ENCODE data around the gene PPP1R12B.
"Not testable (repeated sequence)": the region's sequence is repeated elsewhere in the genome, so short reads cannot be mapped to it uniquely, and the experiment has no call there.

The PPP1R12B gene

DNA sequence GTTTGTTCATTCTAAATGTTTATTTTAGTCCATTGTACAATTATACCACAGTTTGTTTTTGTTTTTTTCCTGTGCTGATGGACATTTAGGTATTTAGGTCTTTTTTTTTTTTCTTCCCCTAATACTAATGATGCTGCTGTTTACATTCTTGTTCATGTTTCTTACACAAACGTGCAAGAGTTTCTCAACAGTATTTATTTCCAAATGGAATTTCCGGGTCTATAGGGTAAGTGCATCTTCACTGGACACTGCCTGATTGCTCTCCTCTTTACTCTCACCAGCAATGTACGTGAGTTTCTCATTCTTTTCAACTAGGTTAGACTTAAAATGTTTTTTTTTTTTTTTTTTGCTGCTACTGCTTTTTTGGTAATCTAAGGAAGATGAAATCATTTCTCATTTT, 122.7 kb downstream of the PPP1R12B start:
- DNase-seq (ENCODE audit: insufficient read length, low spot score) (no peak), FAIRE-seq (peak; percentile 69)
- no peak for TF ChIP-seq POLR2A (IDR thresholded peaks at IDR 0.05; ENCODE audit: low read depth, low read length)

DNA sequence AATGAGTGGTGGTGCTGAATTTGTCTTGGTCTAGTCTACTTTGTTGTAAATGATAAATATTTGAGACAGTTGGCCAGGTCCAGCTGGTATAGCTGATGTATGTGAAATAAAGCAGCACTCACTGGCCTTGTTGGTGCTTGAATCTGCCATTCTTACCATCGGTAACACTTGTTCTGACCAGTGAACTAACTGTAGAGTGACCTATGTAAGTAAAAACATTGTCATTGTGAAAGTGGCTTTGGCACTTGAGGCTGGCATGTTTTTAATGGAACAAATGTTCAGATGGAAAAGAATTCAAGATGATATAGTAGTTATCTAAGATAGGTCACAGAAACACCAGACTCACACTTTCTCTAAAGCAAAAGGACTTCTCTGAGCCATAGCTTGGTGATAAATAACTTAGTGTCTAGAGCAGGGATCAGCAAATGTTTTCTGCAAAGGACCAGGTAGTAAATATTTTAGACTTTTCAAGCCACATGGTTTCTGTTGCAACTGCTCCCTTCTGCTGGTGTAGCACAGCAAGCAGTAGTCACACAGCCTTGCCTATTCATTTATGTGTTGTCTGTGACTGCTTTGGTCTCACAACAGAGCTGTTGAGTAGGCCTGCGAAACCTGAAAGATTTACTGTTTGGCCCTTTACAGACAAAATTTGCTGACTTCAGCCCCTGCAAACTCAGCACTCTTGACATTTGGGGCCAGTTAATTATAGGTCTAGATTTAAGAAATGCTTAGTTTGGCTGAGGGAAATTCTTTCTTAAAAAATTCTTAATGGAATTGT, 124.0 kb downstream of the PPP1R12B start:
- not testable (repeated sequence) for DNase-seq (ENCODE audit: insufficient read length, low spot score)
- peak; percentile 65 for FAIRE-seq

- not testable (repeated sequence) for DNase-seq (ENCODE audit: insufficient read length, low spot score)
- FAIRE-seq = peak; percentile 89
Measured at GRCh38 chr1:202473266-202474045, 125.0 kb downstream of the PPP1R12B start.

DNA sequence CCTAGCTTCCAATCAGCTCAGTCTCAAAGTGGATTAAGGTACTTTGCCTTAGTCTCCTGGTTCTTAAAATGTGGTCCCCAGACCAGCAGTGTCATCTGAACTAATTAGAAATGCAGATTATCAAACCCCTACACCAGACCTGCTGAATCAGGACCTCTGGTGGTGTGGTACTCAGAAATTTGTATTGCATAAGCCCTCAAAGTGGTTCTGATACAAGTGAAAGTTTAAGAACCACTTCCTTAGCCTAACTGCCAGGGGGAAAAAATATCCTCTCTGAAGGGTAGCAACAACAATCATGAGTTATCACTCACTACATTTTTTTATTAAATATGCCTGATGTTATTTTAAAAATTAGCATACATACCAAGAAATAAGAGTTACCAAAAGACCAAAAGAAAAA, 131.2 kb downstream of the PPP1R12B start:
- FAIRE-seq; DNase-seq (ENCODE audit: insufficient read length, low spot score): not testable (repeated sequence)

GRCh38 chr1:202480640-202481039, 132.1 kb downstream of the PPP1R12B start:
- FAIRE-seq = peak; percentile 20
- not testable (repeated sequence) for DNase-seq (ENCODE audit: insufficient read length, low spot score)

DNA sequence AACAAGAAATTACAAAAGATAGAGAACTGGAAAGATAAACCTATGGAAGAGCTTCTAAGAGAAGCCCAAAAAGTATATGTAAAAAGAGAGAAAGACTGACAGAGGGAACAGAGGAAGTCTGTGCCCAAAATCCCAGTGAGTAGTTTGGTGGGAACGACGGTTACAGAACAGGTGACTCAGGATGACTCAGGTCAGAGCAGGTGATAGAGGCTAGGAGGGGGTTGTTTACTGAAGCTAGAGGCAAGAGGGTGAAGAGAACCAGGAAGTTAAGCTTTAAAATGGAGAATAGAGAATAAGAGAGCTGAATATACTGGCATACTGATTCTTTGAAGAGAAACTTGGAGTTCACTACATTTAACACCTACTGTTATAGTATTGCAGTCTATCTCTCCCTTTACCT, 134.9 kb downstream of the PPP1R12B start:
- not testable (repeated sequence) for DNase-seq (ENCODE audit: insufficient read length, low spot score)
- FAIRE-seq = peak; percentile 89

DNA sequence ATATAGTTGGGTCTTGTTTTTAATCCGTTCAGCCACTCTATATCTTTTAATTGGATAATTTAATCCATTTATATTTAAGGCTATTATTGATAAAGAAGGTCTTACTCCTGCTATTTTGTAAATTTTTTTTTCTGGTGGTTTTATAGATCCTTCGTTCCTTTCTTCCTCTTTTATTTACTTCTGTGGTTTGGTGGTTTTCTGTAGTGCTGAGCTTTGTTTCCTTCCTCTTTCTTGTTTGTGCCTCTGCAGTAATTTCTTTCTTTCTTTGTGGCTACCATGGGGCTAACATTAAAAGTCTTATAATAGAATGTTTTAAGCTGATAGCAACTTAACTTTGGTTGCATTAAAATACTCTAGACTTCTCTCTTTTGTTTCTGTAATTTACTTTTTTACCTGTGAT, 135.5 kb downstream of the PPP1R12B start:
- FAIRE-seq; DNase-seq (ENCODE audit: insufficient read length, low spot score): not testable (repeated sequence)

DNA sequence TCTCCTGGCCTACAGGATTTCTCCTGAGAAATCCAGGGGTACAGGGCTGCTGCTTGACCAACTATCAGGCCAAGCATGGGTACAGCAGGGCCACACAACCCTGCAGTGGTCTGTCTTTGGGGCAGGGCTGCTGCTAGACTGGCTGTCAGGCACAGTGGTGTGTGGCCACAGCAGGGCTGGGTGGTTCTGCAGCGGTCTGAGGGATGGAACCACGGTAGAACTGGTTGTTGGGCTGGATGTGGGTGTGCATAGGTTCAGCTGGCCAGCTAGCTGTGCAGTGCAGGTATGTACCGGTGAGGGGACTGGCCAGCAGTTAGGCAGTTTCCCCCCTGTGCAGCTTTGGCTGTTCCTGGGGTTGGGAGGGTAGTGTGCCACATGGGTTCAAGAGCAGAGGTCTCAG, 136.3 kb downstream of the PPP1R12B start:
- DNase-seq (ENCODE audit: insufficient read length, low spot score); FAIRE-seq: not testable (repeated sequence)

DNA sequence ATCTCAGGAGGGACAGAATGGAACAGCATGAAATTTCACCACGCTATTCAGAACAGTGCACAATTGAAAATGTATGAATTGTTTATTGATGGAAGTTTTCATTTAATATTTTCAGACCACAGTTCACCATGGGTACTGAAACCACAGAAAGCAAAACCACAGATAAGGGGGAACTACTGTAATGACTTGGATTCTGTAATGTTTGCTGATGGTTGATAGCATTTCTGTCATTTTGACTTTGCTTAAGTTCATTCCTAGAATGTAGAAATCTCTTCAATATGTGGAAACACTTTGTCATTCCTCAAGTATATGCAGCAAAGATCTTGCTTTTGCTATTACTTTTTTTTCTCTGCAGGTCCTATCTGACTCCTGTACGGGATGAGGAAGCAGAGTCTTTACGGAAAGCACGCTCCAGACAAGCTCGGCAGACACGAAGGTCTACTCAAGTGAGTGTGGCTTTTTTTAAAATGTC, 139.7 kb downstream of the PPP1R12B start:
- peak; percentile 58 for FAIRE-seq
- DNase-seq (ENCODE audit: insufficient read length, low spot score) = not testable (repeated sequence)

GRCh38 chr1:202489101-202489500, 140.6 kb downstream of the PPP1R12B start:
- DNase-seq (ENCODE audit: insufficient read length, low spot score); FAIRE-seq: not testable (repeated sequence)

- DNase-seq (ENCODE audit: insufficient read length, low spot score); FAIRE-seq: not testable (repeated sequence)
Measured at GRCh38 chr1:202493112-202493511, 144.6 kb downstream of the PPP1R12B start.

DNA sequence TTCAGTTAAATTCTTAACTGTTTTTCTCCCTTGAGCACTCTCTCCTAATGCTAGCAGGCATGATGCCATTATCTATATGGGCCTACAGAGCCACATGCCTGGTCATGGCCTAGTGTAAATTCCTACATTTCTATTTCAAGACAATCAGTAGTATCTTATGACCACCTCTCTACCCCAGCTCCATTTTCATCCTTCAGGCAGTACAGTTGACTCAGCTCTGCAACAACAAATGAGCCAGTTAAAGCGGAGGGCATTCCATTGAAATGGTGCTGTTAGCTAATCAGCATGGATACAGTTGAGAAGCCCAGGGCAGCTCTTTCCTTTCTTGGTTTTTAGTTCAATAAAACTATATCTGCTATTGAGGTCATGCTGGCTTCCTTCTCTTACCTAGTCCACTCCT, 150.0 kb downstream of the PPP1R12B start:
- no peak for TF ChIP-seq POLR2A (IDR thresholded peaks at IDR 0.05; ENCODE audit: low read depth, low read length)
- FAIRE-seq = no peak
- DNase-seq (ENCODE audit: insufficient read length, low spot score) = no peak

- DNase-seq (ENCODE audit: insufficient read length, low spot score); FAIRE-seq: not testable (repeated sequence)
Measured at GRCh38 chr1:202499997-202500396, 151.5 kb downstream of the PPP1R12B start.

- no peak for TF ChIP-seq POLR2A (IDR thresholded peaks at IDR 0.05; ENCODE audit: low read depth, low read length)
- peak; percentile 84 for FAIRE-seq
- no peak for DNase-seq (ENCODE audit: insufficient read length, low spot score)
Measured at GRCh38 chr1:202501281-202501680, 152.8 kb downstream of the PPP1R12B start.

DNA sequence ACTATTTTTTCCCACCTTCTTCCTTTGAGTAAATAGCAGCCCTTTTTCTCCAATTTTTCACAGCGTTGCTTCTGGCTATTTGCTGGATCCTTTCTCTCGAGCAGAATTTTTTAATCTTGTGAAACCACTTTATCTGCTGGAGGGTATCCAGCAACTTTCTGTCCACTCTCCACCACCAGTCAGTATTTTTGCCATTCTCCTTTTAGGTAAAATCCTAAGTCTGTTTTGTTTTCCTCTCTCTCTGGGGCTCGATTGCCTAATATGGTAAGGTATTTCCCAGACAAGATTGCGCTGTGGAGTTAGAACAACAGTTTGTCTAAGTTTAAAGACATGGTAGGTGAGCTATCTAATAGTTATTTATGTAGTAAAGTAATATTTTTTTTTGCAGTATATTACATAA, 156.9 kb downstream of the PPP1R12B start:
- TF ChIP-seq POLR2A (IDR thresholded peaks at IDR 0.05; ENCODE audit: low read depth, low read length) = no peak
- FAIRE-seq (no peak), DNase-seq (ENCODE audit: insufficient read length, low spot score) (no peak)

DNA sequence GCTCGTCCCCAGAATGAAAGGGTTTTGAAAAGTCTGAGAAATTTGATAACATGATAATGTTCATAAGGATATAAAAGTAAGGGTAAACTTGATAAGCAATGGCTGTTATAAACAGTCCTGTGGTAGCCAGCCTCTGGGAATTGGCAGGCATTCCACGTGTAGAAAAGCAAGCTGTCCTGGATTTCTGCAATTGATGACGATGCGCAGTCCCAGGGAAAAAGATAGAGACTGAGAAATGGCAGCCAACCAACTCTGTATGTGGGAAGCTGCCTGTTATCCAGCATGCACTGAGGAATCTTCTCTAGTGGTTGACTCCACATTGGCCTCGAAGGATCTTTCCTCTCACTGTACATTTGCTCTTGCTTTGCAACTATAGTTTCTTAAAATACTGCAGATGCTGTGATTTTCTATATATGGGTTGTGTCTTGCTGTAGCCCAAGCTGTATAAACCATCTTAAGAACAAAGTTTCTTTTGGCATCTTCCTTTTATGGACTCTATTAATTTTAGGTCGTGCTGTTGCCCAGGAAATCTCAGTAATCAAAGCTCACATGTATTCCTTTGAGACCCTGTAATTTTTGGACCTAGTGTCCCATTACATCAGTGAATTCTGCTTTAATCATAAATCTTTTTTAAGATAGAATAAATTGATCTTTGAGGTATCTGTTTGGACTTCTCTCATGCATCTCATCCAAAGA, 157.5 kb downstream of the PPP1R12B start:
- DNase-seq (ENCODE audit: insufficient read length, low spot score) = not testable (repeated sequence)
- peak; percentile 79 for FAIRE-seq

DNA sequence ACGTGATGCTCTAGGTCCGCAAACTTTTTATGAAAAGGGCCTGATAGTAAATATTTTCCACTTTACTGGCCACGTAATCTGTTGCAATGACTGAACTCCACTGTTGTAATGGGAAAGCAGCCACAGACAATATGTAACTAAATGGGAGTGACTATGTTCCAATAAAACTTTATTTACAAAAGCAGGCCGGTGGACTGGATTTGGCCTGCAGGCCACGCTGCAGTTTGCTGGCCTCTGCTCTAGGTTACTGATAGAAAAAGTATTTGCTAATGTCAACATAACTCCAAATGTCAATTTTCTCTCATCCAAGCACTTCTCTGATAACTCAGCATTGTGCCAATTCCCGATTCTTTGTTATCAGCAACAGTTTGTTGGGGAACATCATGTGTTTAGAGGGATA, 160.4 kb downstream of the PPP1R12B start:
- peak; percentile 20 for FAIRE-seq
- DNase-seq (ENCODE audit: insufficient read length, low spot score) = not testable (repeated sequence)

DNA sequence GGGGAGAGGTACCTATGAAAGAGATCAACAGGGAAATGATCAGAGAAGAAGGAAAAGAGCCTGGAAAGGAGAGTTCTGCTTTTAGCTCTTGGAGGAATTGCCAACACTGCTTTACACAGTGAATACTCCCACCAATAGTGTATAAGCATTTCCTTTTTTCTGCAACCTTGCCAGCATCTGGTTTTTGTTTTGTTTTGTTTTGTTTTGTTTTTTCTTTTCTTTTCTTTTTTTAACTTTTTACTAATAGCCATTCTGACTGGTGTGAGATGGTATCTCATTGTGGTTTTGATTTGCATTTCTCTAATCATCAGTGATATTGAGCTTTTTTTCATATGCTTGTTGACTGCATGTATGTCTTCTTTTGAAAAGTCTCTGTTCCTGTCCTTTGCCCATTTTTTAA, 165.4 kb downstream of the PPP1R12B start:
- not testable (repeated sequence) for DNase-seq (ENCODE audit: insufficient read length, low spot score); FAIRE-seq
